Glomerular endothelial cell (primary cell): ENCODE results near the gene ZC2HC1B. TPM values are rescaled to one million over a fixed set of nuclear protein-coding genes. Genes with fewer than 3 reads are reported as not detected.
"Not testable (repeated sequence)": the region's sequence is repeated elsewhere in the genome, so short reads cannot be mapped to it uniquely, and the experiment has no call there.

Experiments
- DNase-seq: peaks from one replicate; pipeline ENCODE4 v3.0.0-alpha.2; 2011; ENCODE audit warnings: low read depth, low spot score; ENCODE audit errors: extremely low read depth
- total RNA-seq: library from RNA; depleted of rRNA; stranded (reverse); fragments of >200 nt; gene quantifications from 2 replicates; pipeline ENCODE4 v1.2.3, GENCODE V29; 2015

Gene ZC2HC1B, protein sequence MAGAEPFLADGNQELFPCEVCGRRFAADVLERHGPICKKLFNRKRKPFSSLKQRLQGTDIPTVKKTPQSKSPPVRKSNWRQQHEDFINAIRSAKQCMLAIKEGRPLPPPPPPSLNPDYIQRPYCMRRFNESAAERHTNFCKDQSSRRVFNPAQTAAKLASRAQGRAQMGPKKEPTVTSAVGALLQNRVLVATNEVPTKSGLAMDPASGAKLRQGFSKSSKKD
- not detected in 2 replicates for total RNA-seq

DNA sequence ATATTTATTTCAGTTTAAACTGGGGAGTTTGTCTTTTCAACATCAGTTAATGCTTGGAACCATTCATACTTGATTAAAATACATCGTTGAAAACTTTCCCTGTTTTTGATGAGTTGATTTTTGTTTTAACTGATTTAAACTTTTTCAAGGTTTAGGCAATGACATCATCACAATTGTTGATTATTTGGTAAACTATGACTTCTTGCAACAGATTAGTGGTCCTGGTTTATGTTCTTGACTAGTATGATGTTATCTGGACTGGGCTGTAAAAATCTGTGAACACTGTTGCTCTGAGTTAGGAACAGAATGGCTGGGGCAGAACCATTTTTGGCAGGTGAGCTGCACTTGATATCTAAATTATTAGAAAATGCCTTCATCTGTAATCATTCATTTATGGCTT, at the start of gene ZC2HC1B:
Gene ZC2HC1B (plus strand): TSS at position 241 of the 400 bp plus-strand sequence. CDS start 66 bp downstream, at position 307.
- DNase-seq: no peak

DNA sequence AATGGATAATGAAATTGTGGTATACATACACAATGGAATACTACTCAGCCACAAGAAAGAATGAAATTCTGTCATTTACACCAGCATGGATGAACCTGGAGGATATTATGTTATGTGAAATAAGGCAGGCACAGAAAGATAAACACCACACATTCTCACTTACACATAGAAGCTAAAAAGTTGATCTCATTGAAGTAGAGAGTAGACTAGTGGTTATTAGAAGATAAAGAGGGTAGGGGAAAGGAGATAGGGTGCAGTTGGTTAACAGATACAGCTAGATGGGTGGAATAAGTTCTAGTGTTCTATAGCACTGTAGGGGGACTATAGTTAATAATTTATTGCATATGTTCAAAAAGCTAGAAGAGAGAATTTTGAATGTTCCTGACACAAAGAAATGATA, 46.7 kb upstream of the ZC2HC1B start:
- no peak for DNase-seq

DNA sequence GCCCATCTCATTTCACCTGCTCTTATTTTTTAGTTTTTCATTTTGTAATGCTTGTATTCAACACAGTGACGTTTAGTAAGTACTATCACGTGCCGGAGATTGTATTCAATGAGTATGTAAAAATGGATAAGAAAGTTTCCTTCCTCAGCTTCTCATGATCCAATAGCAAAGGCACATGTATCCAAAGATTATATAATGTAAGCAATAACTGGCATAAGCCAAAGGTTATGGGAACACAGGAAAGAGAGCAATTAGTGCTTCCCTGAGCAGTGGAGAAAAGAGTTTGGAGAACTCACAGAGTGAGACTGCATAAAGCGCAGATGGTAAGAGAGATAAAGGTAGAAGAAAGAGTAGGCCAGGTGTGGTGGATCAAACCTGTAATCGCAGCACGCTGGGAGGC, 42.9 kb upstream of the ZC2HC1B start:
- DNase-seq: peak; percentile 70

DNA sequence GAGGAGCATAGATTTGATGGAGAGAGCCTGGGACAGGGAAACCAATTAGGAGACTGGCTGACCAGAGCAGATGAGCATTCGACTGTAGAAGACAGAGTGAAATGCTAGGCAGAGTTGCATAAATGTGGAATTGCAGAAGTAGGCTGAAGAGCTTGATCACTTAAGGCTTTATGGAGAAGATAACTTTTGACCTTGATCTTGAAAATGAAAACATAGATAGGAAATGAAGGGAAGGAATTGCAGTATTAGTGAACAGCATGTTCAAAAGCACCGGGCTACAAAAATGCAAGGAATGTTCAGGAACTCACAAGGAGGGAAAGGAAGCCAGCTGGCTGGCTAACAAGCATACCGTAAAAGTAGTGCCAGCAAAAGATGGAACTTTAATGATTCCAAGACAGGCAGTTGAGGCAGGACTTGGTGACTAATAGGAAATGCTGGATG, 41.7 kb upstream of the ZC2HC1B start:
- DNase-seq: peak; percentile 74

DNA sequence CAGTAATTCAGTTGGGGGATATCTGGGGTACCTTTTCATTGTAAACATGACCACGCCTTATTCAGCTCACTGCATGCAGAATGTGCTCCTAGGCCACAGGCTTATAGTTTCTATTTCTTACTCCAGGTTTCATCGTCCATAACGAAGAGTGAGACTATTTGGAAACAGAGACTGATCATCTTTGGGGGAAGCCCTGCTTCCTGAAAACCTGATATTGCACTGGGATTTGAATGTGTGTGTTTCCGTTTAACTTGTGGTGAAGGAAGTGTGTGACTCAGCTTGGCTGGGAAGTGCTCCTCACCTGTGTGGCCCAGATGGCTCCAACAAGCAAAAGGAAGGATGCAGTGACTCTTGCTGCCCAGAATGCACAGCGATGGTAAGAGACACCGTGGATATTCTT, 40.7 kb upstream of the ZC2HC1B start:
- peak; percentile 77 for DNase-seq

DNA sequence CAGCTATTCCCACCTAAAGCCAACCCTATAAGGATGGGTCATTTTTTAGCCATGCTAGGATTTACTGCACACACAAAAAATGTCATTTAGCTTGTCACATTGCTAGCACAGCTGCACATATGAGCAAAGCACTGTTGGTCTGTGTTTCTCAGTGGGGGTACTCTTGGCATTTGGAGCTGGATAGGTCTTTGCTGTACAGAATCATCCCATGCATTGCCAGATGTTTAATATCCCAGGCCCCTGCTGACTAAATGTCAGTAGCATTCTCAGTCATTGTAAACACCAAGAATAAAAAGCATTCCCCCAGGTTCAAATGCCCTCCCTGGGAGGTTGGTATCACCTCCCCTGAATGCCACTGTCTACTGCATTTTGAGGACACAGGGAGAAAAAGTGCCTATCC, 35.7 kb upstream of the ZC2HC1B start:
- DNase-seq: no peak

DNA sequence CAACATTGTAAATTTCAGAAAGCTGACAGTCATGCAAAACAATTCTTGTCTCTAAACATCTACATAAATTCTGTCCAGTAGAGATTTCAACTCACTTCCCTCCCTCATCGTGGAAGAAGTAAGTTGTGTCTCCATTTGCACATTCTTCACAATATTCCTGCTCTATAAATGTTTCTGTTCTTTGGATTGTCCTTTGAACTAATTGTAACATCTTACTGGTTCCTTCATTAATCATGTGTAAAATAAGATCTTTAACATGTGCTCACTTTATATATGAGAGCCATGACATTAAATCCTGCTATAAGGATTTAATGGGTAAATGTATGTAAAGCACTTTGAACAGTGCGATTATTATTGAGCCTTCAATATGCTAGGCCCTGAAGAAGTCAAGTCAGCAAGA, 28.1 kb upstream of the ZC2HC1B start:
- no peak for DNase-seq

DNA sequence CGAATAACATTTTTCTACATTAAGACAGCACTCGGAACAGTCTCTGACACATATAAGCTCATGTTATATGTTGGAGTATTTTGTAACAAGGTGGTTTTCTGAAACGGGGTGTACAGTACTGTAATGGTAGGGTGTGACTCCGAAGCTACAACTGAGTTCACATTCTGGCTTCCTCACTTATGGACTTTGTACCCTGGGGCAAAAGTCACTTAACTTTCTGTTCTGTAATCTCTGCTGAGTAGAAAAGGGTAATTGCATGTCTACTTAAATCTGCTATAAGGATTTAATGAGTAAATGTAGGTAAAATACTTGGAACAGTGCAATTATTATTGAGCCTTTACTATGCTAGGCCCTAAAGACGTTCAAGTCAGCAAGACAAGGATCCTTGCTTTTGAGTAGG, 25.9 kb upstream of the ZC2HC1B start:
- DNase-seq: no peak

DNA sequence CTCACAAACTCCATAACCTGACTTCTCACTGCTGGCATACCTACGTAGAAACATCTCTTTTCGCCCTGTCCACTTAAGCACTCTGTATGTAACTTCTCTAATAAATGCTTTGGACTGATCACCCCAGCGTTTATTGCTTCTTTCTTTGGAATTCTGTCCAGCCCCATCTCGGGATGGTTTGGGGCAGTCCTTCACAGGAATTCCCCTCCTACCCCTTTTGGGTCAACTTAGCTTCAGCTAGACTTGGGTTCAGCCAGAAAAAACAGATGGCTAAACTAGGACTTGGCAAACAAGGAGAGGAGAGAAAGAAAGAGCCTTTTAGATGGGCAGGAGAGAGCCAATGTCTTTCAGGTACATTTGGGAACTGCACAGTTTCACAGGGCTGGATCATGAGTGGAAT, 25.1 kb upstream of the ZC2HC1B start:
- no peak for DNase-seq

DNA sequence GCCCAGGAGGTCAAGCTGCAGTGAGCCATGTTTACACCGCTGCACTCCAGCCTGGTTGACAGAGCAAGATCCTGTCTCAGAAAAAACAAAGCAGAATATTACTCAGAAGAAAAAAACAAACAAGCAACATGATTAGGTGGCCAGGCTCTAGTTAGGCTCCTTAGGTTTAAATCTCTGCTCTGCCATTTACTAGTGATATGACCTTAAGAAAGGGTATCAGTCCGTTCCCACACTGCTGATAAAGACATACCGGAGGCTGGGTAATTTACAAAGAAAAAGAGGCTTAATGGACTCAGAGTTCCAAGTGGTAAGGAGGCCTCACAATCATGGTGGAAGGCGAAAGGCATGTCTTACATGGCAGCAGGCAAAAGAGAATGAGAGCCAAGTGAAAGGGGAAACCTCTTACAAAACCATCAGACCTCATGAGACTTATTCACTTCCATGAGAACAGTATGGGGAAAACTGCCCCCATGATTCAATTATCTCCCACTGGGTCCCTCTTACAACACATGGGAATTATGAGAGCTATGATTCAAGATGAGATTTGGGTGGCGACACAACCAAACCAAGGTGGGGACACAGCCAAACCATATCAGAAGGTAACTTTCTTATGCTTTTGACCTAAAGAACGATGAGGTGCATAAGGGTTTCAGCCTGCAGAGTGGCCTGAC, 23.5 kb upstream of the ZC2HC1B start:
- no peak for DNase-seq

DNA sequence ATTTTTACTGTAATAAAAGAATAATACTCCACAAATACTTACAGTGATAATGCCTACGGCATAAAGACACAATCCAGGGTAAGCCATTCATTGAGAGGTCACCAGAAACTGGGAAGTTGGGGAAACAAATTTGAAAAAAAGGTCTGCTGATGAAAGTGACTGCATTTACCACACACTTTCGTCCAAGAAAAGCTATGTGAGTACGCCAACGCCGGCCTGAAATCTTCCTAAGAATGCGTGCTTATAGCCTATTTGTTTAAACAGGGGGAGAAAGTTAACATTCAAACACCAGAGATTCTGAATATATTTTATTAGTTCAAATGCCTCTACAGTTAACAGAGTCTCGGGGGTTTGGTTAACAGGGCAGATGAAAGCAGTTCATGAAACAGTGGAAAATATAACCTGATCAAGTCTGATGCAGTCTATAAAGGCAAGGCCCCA, 21.8 kb upstream of the ZC2HC1B start:
- DNase-seq: no peak

DNA sequence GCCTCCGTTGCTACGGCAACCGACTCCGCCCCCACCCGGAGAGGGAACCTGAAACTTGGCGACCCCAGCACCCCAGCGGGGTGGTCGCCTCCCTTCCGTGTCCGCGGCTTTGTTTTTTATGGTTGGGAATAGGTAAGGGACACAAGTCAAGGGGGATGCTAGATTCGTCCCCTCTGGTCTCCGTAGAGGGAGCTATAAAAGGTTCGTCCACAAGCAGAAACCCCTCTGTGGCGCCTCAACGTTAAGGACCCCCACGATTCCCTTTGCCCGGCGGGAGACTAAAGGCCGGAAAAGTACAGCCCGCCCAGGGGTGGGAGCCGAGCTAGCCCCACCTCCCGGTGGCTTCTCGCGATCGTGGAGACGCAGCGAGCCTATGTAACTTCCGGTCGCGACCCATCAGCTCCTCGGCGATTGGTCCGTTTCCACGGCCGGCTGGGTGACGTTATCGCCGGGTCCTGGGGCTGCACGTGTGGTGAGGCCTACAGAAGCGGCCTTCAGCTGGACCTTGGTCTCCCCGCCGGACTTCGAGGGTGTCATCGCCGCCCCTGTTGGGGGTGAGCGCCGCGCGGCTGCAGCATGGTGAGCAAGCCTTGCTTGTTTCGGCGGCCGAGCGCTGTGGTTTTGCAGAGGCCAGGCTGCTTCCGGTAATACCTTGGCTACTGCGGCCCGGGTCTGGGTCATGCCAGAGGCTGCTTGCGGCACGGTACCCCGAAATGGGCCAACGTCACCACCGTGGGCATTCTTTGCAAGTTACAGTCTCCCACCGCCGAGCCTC, 21.2 kb upstream of the ZC2HC1B start, which contains the start of gene LTV1:
Gene LTV1 (plus strand): TSS at position 437 of the 775 bp plus-strand sequence. CDS start 140 bp downstream, at position 577.
- DNase-seq: peak; percentile 74

DNA sequence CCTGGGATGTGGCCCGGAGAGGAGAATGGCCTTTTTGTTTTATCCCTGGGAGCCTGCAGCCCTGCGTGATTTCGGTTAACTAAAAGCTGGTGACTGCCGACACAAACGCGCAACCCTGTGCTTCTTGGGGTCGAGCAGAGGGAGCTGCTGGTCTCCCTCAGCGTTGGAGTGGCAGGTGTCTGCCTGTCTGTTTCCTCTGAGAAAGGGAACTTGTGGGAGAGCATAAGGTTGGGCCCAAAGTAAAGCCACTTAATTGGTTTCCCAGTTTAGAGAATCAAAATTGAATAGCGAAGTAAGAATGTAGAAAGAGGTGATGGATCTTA, 20.6 kb upstream of the ZC2HC1B start:
- no peak for DNase-seq

DNA sequence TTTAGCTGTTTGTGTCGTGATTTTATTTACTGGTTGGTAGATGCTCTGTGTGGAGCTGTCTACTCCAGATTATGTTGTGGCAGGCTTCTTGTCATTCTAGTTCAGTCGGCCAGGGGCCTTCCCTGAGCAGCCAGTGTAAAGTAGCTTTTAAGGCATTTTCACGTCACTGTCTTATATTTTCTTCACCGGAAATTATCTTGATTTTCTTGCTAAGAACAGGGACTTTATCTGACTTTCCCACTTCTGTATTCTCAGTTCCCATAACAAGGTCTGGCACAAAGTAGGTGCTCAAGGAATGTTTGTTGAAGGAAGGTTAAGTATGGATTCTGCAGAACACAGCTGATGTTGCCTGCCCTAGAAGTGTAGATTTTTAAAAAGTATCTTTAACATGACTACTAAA, 20.3 kb upstream of the ZC2HC1B start:
- no peak for DNase-seq

DNA sequence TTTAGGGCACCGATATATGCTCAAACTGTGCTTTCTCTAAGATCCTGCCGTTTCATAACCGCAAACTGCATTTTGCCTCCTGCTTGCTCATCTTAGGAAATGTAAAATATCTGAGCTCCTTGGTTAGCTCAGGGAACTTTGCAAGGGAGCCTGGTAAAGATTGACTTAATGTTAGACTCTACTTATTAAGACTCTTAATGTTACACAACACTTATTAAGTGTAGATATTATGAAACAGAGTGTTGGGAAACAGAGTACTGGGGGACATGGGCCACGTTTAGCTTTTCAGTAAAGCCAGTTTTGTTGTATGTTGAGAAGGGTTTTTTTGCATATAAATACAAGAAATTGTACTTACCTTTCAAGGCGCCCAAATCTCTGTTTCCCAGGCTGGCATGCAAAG, 19.2 kb upstream of the ZC2HC1B start:
- no peak for DNase-seq

DNA sequence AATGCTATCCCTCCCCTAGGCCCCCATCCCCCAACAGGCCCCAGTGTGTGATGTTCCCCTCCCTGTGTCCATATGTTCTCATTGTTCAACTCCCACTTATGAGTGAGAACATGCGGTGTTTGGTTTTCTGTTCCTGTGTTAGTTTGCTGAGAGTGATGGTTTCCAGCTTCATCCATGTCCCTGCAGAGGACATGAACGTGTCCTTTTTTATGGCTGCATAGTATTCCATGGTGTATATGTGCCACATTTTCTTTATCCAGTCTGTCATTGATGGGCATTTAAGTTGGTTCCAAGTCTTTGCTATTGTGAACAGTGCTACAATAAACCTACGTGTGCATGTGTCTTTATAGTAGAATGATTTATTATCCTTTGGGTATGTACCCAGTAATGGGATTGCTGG, 12.6 kb upstream of the ZC2HC1B start:
- not testable (repeated sequence) for DNase-seq

DNA sequence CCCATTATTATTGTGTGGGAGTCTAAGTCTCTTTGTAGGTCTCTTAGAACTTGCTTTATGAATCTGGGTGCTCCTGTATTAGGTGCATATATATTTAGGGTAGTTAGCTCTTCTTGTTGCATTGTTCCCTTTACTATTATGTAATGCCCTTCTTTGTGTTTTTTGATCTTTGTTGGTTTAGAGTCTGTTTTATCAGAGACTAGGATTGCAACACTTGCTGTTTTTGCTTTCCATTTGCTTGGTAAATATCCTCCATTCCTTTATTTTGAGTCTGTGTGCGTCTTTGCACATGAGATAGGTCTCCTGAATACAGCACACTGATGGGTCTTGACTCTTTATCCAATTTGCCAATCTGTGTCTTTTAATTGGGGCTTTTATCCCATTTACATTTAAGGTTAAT, 9.2 kb upstream of the ZC2HC1B start:
- DNase-seq: not testable (repeated sequence)

DNA sequence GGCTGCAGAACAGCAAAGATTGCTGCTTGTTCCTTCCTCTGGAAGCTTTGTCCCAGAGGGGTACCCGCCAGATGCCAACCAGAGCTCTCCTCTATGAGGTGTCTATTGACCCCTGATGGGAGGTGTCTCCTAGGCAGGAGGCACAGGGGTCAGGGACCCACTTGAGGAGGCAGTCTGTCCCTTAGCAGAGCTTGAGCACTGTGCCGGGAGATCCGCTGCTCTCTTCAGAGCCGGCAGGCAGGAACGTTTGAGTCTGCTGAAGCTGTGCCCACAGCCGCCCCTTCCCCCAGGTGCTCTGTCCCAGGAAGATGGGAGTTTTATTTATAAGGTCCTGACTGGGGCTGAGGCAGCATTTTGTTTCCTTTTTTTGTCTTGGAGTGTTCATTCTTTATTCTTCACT, 7.5 kb upstream of the ZC2HC1B start:
- DNase-seq: not testable (repeated sequence)

DNA sequence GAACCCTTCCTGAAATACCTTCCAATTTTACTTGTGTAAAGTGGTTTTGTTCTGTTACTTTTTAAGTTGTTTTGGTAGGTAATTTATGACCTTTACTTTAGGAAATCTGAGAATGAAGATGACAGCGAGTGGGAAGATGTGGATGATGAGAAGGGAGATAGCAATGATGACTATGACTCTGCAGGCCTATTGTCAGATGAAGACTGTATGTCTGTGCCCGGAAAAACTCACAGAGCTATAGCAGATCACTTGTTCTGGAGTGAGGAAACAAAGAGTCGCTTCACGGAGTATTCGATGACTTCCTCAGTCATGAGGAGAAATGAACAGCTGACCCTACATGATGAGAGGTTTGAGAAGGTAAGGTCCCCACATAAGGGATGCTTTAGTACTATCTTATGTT, 6.6 kb upstream of the ZC2HC1B start:
- DNase-seq: no peak

DNA sequence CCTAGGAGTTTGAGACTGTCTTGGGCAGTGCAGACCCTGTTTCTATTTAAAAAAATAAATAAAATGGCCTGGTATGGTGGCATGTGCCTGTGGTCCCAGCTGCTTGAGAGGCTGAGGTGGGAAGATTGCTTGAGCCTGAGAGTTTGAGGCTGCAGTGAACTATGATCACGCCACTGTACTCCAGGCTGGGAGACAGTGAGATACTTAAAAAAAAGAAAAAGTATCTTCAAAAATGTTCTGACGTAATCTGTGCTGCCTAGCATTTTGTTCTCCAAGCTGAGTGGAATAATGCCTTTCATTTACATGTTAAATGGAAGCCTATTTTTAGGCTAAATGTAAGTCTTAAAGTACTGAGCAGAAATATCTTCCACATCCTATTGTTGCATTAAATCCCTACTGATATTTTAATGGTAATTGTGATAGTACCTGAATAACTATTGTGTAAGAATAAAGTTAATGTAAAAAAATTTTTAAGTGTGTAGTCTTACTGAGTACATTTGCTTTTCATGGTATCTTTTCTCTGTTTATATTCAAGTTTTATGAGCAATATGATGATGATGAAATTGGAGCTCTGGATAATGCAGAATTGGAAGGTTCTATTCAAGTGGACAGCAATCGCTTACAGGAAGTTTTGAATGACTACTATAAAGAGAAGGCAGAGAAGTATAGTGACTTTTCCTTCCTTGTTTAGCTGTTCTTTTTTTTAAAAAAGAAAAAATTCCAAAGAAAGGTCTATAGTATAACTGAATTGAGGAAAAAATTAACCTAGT, 4.2 kb upstream of the ZC2HC1B start:
- no peak for DNase-seq

DNA sequence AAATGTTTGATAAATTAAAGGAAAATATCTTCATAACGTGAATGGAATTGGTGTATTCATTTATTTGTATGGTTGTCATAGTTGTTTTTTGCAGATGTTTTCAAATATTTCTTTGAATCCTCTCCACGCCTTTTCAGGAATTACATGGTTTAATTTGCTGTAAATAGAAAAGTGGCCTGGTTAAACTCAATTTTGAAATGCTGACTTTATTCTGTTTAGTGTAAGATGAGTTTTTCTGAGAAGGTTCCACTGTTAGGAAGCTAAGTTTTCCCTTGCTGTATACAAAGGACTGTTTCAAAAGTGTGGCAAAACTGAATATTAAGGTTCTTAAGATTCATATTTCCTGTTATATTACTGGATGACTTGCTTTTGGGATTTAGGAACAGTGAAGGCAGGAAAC, 503 bp upstream of the ZC2HC1B start:
- DNase-seq: no peak
